ENCODE data around the gene TMEM184A.

Gene TMEM184A

DNA sequence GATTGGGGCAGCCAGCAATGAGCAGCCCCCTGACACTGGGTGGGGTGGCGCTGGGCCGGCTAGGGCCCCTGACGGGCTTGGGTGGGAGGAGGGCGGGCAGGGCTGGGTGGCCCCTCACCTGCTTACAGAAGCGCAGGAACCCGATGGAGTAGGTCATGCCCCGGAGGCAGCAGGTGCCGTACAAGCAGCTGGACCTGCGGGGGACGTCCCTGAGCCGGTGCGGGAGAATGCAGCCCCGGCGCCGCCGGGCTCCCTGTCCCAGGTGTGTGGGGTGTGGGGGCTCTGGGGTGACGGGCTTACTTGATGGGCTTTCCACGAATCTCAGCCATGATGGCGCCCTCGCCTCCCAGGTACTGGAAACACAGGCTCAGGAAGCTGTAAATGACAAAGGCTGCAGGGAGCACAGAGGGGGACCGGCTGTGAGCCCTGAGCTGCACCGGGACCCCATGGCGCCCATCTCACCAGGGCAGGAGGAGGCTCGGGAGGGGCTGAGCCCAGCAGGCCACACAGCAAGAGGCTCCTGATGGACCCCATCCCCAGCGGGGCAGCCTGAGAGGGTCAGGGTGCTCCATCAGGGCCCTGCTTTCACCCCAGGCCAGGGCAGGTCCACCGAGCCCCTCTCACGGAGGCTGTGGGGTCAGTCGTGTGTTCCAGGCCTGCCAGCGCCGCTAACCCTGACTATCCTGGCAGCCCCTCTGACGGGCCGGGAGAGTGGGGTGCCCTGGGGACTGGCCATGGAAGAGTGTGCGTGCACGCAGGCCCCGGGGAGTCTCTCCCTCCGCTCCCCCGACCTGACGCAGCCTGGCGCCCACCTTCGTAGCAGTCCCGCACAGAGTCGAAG lies 5.8 kb downstream of the TMEM184A start:
- no peak for DNase-seq

DNA sequence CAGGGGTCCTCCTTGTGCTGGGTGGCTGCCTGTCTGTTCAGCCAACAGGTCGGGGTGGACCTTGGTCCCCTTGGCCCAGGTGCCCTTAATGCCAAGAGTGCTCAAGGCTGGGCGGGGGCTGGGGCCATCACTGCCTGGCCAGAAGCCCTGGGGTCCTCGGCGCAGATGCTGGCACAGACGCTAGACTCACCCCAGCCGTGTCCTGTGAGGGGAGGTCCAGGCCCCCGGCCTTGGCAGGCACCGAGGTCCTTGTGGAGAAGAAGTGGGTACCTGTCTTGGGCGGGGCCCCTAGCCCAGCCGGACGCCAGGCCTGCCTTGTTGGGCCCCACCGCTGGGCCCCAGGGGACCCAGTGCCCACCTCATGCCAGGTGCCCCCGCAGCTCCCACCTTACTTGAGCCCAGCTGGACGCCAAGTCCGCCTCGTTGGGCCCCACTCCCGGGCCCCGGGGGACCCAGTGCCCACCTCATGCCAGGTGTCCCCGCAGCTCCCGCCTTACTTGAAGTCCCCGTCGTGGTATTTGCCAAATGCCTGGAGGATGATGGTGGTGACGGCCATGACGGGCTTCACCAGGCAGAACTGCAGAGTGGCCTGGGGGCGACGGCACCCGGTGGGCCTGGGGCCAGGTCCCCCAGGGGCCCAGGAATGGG lies 6.5 kb downstream of the TMEM184A start:
- DNase-seq, result no peak

DNA sequence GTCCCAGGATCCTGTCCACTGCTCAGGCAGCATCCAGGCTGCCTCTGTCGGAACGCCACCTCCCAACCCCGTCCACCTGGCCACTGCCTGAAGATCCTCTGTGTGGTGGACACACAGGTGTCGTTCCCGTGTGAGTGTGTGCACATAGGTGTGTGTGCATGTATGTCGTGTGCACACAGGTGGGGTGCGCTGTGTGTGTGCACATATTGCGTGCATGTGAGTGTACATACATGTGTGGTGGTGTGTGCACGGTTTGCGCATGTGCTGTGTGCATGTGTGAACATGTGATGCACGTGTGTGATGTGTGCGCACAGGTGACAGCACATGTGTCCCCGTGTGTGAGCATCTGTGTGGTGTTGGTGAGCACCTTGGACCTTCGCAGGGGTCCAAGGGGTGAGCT lies 7.1 kb downstream of the TMEM184A start:
- DNase-seq, result no peak

DNA sequence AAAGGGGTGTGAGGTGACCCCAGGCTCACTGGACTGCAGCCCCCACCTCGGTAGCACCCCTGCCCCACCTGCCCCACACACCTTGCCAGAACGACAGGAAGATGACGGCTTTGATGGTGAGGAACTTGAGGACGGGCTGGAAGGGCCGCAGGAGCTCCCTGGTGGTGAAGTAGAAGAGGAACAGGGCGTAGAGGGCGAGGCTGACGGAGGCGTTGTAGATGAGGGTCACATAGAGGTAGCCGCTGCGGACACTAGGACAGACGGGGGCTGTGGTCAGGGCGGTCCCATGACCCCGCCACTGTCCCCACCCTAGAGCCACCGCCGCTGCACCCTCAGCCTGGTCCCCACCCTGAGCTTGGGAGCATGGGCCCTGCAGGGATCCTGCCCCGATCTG lies 7.6 kb downstream of the TMEM184A start:
- DNase-seq, result no peak

DNA sequence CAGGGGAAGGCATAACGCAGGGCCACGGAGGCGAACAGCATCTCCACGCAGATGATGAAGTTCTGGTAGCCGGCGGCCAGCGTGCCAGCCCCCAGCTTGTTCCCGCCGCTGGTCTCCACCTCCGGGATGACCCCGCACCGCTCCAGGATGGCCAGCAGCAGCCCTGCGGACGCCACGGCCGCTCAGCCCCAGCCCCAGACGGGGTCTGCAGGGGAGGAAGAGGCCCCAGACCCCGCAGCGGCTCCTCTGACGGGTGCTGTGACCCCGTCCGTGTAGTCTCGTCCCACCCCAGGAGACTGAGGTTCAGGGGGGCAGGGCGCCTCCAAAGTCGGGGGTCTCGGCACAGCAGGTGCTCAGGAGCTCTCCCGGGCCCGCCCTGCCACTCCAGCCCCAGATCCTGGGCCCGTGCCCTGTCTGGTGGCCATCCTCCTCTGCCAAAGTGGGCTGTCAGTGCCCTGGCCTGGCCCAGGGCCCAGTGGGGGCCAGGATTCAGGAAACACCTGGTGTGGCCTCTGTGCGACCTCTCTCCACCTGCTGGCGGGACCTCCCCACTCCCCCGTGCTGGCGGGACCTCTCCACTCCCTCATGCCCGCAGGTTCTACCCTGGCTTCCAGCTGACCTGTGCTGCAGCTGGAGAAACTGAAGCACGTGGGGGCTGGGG lies 8.1 kb downstream of the TMEM184A start:
- DNase-seq, result no peak

DNA sequence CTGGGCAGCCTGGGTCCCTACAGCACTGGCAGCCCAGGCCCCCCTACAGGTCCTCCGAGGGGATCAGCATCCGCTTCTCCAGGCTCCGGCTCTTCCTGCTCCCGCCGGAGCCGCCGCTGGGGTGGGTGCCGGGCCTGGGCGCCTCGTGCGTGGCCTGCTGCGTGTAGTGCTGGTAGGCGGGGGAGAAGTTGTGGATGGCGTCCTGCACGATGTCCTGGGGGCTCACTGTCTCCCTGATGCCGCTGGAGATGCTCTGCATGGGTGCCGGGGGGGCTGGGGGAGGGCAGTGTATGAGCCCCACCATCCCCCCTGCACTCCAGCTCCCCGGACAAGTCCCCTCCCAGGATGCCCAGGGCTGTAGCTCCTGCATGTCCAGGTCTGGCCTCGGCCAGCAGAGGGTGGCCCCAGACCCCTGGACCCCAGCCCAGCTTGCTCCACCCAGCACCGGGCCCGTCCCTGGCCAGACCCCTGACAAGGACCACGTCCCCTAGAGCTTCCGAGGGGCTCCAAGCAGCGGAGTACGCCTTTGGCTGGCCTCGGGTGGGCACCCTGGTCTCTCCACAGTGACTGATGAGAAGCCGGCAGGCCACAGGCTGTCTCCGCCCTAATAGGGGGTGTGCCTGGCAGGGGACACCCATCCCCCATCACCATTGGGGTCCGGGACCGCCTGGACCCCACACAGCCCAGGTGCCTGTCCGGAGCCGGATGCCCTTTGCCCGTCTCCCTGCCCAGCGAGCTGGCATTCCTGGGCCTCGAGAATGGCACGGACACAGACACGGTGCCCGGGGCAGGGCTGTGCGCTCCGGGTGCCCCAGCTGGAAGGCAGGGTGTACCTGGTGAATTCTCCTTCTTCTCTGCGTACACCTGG lies 8.9 kb downstream of the TMEM184A start:
- DNase-seq, result no peak

DNA sequence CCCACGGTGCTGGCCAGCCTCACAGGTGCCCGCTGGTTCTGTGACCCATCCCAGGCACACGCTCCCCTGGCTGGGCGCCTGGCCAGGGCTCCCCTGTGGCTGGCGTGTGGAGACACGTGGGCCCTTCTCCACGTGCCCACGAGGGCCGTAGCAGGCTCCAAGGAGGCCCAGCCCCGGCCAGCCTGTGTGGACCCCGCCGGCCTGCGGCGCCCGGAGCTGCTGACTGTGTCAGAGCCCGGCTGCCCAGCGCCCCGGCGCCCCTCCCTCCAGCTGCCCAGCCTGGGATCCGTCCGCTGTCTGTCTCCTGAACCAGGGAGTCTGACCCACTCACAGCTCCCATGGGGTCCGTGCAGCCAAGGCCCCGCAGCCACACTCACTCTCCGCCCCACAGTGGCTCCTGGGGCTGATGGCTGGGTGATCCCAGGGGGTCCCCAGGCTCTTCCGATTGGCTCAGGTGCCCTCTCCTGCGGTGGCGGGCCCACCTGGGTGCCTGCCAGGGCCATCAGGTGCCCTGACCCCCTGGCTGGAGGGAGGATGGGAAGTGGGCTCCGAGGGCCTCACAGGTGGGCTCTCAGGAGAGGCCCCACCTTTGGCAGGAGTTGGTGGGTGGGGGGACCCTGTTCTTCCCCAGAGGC lies 9.6 kb downstream of the TMEM184A start:
- DNase-seq, result no peak

DNA sequence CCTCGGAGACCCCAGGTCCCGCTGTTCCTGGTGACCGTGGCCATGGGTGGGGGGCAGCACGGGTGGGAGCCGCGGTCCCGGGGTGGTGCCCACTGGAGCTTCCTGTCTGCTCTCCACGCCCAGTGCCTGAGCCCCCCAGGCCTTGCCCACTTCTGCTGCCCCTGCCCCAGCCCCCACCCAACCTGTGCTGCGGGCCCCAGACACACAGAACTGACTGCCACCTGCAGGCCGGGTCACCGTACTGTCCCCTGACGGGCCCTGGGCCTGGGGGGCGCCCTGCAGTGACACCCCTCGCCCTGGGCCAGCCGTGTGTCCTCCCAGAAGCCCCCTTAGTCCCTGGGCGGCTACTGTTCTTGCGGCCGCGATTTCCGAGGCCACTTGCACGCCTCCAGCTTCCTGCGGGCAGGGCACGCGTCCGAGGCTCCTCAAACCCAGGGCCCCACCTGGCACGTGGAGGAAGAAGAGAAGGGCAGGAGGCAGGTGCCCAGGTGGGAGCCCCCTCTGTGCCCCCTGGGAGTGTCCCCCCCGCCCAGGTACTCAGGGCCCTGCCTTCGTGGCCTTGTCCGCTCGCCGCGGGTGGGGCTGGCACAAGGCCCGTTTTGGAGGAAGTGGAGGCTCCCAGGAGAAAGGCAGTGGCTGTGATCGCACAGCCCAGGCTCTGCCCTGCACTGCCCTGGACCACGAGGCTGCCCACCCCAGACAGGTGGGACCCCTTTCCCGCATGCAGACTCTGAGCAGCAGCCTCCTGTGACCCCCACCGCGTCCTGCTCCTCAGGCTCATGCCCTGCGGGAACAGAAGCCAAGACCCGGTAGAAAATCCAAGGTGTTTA lies 10.4 kb downstream of the TMEM184A start:
- DNase-seq, result no peak

DNA sequence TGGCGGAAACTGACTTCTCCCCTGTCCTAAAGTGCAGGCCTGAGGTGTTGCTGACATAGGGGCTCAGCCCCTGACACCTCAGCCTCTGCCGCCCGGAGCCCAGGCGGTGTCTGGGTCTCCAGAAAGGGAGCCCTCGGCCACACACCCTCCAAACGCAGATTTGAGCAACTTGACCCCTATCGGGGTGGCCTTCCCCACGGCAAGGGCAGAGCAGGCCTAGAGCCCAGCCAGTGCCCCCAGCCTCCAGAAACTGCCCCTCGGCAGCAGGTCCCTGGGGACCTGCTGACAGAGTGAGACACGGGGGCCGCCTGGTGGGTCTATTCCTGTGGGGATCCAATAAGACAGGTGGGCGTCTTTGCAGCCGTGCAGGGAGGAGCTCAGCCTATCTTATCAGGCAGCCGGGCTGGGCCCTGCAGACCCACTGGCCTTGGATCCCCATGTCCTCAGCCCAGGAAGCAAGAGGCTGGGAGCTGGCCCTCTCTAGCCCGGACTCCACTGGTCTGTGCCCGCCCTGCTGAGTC lies 11.0 kb downstream of the TMEM184A start:
- DNase-seq, result no peak

DNA sequence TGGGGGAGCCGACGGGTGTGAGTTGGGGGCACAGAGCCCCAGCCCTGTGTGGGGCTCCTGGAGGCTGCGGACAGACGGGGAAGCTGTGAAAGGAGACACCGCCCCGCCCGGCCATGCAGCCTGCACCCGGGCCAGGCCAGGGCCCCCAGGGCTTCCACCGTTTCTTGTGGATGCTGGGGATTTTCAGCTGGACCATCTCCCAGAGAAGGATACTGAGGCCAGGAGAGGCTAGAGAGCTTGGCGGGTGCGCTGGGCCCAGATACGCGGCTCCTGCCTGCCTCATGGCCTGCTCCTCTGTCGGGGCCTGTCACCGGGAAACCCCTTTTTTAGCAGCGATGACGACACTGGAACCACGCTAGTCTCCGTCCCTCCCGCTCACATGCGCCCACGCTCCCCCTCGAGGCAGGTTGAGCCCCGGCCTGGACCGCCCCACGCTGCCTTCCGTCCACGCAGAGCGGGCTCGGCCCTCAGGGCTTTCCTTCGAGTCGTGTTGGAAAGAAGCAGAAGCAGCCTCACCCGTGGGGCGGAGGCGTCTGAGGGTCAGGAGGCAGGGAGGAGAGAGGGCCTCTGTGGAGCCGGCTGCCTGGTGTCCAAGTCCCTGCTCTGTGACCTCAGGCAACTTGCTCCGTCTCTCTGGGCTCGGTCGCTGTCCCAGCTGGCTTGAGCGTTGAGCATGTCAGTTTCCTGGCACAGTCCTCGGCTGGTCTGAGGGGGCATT lies 11.7 kb downstream of the TMEM184A start:
- DNase-seq, result no peak

DNA sequence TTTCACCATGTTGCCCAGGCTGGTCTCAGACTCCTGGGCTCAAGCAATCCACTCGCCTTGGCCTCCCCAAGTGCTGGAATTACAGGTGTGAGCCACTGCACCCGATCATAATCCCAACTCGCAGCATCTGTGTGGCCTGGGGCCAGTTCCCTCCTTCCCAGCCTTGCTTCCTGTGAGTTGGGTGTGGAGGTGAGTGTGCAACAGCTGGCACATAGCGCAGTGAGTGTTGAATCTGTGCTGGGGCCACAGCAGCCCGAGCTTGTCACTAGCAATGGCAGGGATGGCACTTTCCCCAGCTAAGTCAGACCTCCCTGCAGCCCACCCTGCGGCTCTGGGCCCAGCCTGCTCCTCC lies 12.2 kb downstream of the TMEM184A start:
- no peak for DNase-seq

DNA sequence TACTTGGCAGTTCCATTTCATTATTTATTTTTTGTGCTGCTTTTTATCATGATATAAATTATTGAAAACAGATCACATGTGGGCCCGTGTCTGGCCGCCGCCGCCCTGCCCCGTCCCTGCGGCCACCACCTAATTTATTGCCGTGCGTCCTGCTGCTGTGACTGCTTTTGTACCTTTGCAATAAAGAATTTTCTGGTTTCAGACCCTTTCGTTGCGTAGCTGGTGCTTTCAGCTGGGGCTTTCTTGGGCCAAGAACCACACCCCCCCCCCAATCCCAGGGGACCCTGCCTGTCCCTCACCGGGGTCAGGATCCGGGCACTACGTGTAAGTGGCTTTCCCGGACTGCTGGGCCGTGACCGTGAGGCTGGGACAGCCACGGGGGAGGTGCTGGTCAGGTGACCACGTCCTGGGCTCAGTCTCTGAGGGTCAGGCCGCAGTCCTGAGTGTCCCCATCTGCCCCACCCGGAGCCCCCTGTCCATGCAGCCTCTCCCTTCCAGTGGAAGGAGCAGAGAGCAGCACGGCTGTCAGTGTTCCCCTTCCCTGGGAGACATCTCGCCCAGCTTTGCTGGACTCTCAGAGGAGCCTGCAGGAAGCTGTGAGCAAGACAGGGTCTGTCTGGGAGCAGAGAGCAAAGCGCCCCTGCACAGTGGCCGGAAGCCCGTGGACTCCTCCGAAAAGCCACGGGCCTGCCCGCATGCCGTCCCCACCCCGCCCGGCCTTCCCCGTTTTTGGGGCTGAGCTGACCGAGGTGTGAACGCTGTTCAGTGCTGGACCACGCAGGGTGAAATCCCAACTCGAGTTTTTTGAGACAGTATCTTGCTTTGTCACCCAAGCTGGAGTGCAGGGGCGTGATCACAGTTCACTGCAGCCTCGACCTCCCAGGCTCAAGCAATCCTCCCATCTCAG lies 12.9 kb downstream of the TMEM184A start:
- DNase-seq, result no peak

DNA sequence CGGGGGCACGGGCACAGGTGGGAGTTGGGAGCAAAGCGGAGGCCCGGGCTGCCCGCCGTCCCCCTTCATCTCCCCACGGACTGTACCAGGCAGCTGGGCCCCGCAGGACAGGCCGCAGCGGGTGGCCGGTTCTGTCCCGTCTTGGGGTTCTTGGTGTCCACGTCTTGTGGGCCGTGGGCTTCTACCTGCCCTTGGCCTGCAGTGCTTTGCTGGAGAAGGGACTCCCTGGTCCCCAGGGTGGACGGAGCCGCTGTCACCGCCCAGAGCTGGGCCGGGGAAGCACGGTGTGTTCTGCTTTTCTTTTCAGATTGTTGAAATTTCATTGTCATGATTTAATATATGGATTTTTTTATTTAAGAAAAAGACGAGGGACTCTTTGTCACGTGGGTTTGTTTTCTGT lies 13.7 kb downstream of the TMEM184A start:
- DNase-seq, result no peak

DNA sequence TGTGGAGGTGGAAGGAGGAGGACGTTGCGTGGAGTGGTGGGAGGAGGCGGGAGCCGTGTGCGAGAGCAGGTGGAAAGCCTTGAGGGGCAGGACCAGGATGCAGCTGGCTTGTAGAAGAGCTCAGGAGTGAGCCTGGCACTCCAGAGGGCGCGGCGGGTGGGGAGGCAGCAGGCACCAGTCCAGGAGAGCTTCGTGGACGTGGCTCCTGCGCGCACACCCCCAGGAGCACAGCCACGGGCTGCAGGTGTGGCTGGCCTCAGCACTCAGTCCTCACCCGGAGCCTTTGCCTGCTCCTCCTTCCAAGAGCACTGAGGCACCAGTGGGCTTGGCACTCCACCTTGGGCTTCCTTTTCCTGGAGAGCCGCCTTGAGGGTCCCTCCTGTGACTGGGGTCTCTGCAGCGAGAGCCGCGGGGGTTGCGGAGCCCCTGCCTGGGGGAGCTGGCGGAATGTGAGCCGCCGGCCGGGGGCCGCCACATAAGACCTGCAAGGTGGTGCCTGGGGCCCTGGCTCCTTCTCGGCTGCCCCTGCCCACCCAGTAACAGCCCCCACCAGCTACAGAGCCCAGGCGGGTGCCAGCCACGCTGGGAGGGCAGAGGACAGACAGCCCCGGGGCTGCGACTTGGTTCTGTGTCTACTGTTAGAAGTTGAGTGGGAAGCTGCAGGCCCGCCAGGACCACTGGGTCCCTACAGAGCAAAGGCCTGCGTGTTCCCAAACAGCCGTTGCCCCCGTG lies 14.4 kb downstream of the TMEM184A start:
- no peak for DNase-seq

DNA sequence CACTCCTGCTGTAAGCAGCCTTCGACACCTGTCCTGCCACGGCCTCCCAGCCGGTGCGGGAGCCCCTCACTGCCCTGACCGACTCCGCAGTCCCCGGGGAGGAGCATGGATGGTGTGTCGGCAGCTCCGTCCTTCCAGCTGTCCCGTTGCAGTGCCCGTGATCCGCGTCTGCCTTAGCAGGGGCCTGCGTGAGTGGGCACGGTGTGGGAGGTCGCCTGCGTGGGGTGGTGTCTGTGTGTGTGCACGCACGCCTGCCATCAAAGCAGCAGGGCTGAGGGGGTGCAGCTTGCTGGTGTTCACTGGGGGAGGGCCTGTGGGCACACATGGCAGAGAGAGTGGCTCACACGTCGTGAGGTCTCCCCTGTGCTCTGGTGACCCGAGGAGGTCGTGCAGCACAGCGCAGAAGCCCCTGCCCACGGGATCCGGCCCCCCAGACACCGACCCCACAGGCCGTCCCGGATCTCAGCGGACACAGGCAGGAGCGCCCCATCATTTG lies 15.2 kb downstream of the TMEM184A start:
- no peak for DNase-seq

DNA sequence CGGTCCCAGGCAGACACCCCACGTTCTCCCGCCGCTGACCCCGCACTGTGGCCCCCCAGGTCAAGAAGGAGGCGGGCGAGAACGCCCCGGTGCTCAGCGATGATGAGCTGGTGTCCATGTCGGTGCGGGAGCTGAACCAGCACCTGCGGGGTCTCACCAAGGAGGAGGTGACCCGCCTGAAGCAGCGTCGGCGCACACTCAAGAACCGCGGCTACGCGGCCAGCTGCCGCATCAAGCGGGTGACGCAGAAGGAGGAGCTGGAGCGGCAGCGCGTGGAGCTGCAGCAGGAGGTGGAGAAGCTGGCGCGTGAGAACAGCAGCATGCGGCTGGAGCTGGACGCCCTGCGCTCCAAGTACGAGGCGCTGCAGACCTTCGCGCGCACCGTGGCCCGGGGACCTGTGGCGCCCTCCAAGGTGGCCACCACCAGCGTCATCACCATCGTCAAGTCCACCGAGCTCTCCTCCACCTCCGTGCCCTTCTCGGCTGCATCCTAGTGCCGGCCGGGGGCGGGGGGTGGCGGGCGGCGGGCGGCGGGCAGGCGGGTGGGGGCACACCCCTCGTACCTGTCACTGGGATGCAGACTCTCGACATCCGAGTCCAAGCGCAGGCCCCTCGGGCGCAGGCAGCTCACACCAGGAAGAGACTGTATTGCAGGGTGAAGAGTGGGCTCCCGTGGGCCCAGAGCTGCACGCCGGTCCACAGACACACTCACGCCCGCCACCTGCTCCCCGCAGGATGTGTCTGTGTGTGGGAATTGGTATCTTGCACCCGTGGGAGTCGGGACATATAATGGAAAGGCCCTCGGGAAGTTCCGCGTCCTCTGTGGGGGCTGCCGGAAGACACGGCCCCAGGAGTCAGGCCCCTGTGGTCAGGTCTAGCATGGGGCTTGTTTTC lies 15.9 kb downstream of the TMEM184A start:
- DNase-seq, result no peak

DNA sequence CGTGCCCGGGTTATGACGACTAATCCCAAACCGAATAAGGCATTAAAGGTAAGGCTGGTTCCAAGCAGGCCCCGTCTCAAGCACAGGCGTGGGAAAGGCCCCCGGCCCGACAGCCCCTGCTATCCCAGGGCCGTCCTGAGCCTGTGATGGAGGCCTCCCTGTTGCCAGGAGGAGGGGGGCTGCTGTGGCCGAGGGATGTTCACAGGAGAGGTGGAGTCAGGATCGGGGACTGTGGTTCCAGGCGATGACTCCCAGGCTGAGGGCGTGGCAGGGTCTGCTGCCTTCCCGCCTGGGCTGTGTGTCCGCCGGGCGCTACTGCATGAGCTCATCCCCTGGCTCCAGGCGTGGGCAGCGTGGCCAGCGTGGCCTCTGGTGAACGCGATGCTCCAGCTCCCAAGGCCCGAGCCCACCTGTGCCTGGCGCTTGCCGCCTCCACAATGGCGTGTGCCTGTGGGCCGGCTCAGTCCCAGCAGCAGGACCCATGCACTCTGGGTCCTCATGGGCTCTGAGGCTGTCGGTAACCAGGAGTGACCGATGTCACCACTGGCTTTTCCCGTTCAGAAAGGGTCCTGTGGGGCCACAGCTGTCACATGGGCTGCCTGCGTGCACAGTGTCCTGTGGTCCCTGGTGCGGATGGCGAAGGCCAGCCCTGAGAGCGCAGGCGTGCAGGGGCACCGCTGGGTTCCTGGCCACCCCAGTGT lies 16.7 kb downstream of the TMEM184A start:
- DNase-seq, result no peak

All from stimulated activated CD4-positive, alpha-beta T cell treated with anti-CD3 and anti-CD28 coated beads, Interleukin-2, amount 100 ng/mL, for 48 hours (primary cell).